K562 (cell line): ENCODE results near the gene GPR108. TPM values are rescaled to one million over a fixed set of nuclear protein-coding genes. Genes with fewer than 3 reads are reported as not detected.
A peak's percentile ranks its signal among the peaks of the same experiment; 100 is the strongest.

Experiments used
- ARHGAP35 ChIP-seq: fragments of 450-650 bp; IDR thresholded peaks from 2 replicates; pipeline ENCODE4 v1.6.1; 2018; ENCODE audit not compliant: partially characterized antibody
- CREB1 ChIP-seq, 2 experiments: sonication (generic) in 1 of 2; formaldehyde crosslinking in 1 of 2; IDR thresholded peaks; 2 replicates each; pipeline versions ENCODE4 v1.6.1 to v1.8.0; 2012 to 2022; ENCODE audit warnings: inconsistent platforms in 1 of 2, mild to moderate bottlenecking in 1 of 2, missing genetic modification reagents in 1 of 2, moderate library complexity in 1 of 2
- EHMT2 ChIP-seq: fragments of 450-650 bp; IDR thresholded peaks from 2 replicates; pipeline ENCODE4 v1.6.1; 2018; ENCODE audit warnings: antibody characterized with exemption
- ERF ChIP-seq: fragments of 450-650 bp; formaldehyde crosslinking; IDR thresholded peaks from 2 replicates; pipeline ENCODE4 v1.4.0; 2020; ENCODE audit warnings: mild to moderate bottlenecking, mixed read lengths
- HMG20B ChIP-seq: fragments of 250-450 bp; sonication (Bioruptor Pico); IDR thresholded peaks from 2 replicates; pipeline ENCODE4 v1.5.0; 2021; ENCODE audit warnings: mild to moderate bottlenecking
- HMGN3 ChIP-seq: IDR thresholded peaks from 2 replicates; pipeline ENCODE4 v1.6.1; 2011; ENCODE audit warnings: borderline replicate concordance, low read depth, mild to moderate bottlenecking, mixed read lengths, low read length; ENCODE audit not compliant: insufficient read length; ENCODE audit errors: extremely low read depth
- HNRNPLL ChIP-seq: fragments of 200-400 bp; formaldehyde crosslinking; IDR thresholded peaks from 2 replicates; pipeline ENCODE4 v1.6.1; 2017; ENCODE audit warnings: low read length, low read depth, mild to moderate bottlenecking; ENCODE audit not compliant: poor library complexity, severe bottlenecking
- MYBL2 ChIP-seq, 2 experiments: fragments of 450-650 bp in 1 of 2; sonication (generic) in 1 of 2; formaldehyde crosslinking in 1 of 2; IDR thresholded peaks; 2 replicates each; pipeline versions ENCODE4 v1.6.1 to v1.8.1; 2017 to 2022; ENCODE audit warnings: borderline replicate concordance in 1 of 2, inconsistent platforms in 1 of 2, low read depth in 1 of 2, mild to moderate bottlenecking in 1 of 2, missing genetic modification reagents in 1 of 2, moderate library complexity in 1 of 2
- RERE ChIP-seq: sonication (generic); formaldehyde crosslinking; IDR thresholded peaks from 2 replicates; pipeline ENCODE4 v1.8.0; 2023; ENCODE audit warnings: missing genetic modification reagents, mild to moderate bottlenecking, borderline replicate concordance
- SRSF3 ChIP-seq: fragments of 200-400 bp; formaldehyde crosslinking; IDR thresholded peaks from 2 replicates; pipeline ENCODE4 v1.6.1; 2016; ENCODE audit warnings: mild to moderate bottlenecking, low read length, moderate library complexity; ENCODE audit not compliant: insufficient read depth
- ZBTB5 ChIP-seq: fragments of 450-650 bp; IDR thresholded peaks from 2 replicates; pipeline ENCODE4 v1.6.1; 2017; ENCODE audit warnings: antibody characterized with exemption
- ZNF609 ChIP-seq: sonication (generic); formaldehyde crosslinking; IDR thresholded peaks from 2 replicates; pipeline ENCODE4 v1.8.1; 2023; ENCODE audit warnings: missing genetic modification reagents, mild to moderate bottlenecking, borderline replicate concordance
- ZNF77 ChIP-seq: fragments of 250-450 bp; sonication (Bioruptor Pico); IDR thresholded peaks from 2 replicates; pipeline ENCODE4 v1.5.0; 2020
- polyA plus RNA-seq, 8 experiments: library from polyadenylated mRNA; depleted of rRNA in 4 of 8; stranded (reverse) in 5 of 8; unstranded in 3 of 8; fragments of >200 nt; fragmentation: Nextera tagmentation in 2 of 8; fragmentation: Illumina TruSeq in 1 of 8; extraction: Ambion mirVana in 2 of 8; extraction: Trizol in 1 of 8; gene quantifications; 2 replicates each; pipeline versions ENCODE4 v1.2.1 to v1.2.3, GENCODE V29; 2011 to 2014; ENCODE audit warnings: inconsistent platforms in 1 of 8, missing spikeins in 1 of 8
- total RNA-seq, 7 experiments: library from RNA; depleted of rRNA in 6 of 7; stranded (reverse); fragments of >200 nt in 6 of 7; fragmentation: Illumina TruSeq in 2 of 7; extraction: Trizol in 2 of 7; gene quantifications; 2 replicates each; pipeline versions ENCODE4 v1.2.1 to v1.2.3, GENCODE V29; 2011 to 2021; ENCODE audit warnings: low replicate concordance in 1 of 7

GPR108 gene
- total and polyA plus RNA-seq, 9 of the 15 experiments (the other 6 are each of a cell fraction or from before 2014, with no cell fraction given) = 2.4 to 33.2 (median 24.4) TPM

- TF ChIP-seq ZNF609 = no peak
- TF ChIP-seq ARHGAP35 = no peak
- no peak for TF ChIP-seq HMGN3
- peak; percentile 51; the same call in 1 of the 2 replicates for TF ChIP-seq CREB1 (IDR thresholded peaks at IDR 0.05)
- peak; percentile 55 for TF ChIP-seq CREB1 (CRISPR knock-in tag; IDR thresholded peaks at IDR 0.05)
- no peak for TF ChIP-seq MYBL2 (IDR thresholded peaks at IDR 0.05; ENCODE audit: low read depth)
- TF ChIP-seq MYBL2 (CRISPR knock-in tag; IDR thresholded peaks at IDR 0.05; ENCODE audit: borderline replicate concordance) = no peak
- no peak for TF ChIP-seq ZNF77
- TF ChIP-seq SRSF3 = no peak
- no peak for TF ChIP-seq EHMT2
- no peak for TF ChIP-seq ZBTB5
- TF ChIP-seq HNRNPLL = no peak
- TF ChIP-seq ERF (CRISPR knock-in tag) = no peak
- no peak for TF ChIP-seq RERE (CRISPR knock-in tag)
- TF ChIP-seq HMG20B = no peak
Measured at GRCh38 chr19:6767357-6768235, 30.2 kb upstream of the GPR108 start, which contains the start of gene SH2D3A (continued).
